ENCODE data around the gene MCEMP1. TPM values are rescaled to one million over a fixed set of nuclear protein-coding genes. Genes with fewer than 3 reads are reported as not detected.
A peak's percentile ranks its signal among the peaks of the same experiment; 100 is the strongest.

The MCEMP1 gene
- total and polyA plus RNA-seq, 2 of the 13 experiments (the other 11 are each of a cell fraction or from before 2014, with no cell fraction given): not detected

DNA sequence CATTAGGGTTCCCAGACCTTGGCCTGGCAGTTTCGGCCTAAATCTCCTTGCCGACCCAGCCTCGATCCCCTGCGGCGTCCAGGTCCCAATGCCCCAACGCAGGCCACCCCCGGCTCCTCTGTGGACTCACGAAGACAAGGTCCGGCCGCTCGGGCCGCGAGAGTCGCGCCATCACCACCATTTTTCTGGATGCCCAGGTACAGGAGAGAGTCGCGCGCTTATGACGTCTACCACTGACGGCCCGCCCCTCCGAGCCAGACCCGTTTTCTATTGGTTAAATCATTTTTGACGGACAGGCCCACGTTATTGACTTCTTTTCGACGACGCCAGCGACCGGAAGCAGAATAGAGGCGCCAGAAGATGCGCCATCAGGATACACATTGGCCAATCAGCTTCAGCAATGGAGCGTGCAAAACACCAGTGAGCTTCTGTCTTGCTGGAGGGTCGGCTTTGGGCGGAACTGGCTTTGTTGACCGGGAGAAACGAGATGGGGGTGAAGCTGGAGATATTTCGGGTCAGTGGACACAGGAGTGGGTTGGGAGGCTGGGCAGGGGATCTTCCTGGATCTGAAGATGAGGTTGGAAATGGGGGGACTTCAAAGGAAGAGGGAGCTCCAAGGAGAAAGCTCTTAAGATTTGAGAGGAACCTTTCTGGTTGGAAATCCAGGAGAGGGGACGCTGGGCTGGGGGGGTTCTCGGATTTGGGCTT lies 47.4 kb upstream of the MCEMP1 start, which contains the start of the genes PET100 and XAB2 (continued):
- TF ChIP-seq, protein P1, sequence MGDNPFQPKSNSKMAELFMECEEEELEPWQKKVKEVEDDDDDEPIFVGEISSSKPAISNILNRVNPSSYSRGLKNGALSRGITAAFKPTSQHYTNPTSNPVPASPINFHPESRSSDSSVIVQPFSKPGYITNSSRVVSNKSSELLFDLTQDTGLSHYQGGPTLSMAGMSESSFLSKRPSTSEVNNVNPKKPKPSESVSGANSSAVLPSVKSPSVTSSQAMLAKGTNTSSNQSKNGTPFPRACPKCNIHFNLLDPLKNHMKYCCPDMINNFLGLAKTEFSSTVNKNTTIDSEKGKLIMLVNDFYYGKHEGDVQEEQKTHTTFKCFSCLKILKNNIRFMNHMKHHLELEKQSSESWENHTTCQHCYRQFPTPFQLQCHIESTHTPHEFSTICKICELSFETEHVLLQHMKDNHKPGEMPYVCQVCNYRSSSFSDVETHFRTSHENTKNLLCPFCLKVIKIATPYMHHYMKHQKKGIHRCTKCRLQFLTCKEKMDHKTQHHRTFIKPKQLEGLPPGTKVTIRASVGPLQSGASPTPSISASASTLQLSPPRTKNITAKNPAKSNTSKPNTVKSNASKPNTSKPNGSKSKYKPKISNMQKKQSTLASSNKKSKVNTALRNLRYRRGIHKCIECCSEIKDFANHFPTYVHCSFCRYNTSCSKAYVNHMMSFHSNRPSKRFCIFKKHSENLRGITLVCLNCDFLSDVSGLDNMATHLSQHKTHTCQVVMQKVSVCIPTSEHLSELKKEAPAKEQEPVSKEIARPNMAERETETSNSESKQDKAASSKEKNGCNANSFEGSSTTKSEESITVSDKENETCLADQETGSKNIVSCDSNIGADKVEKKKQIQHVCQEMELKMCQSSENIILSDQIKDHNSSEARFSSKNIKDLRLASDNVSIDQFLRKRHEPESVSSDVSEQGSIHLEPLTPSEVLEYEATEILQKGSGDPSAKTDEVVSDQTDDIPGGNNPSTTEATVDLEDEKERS (CRISPR knock-in tag; IDR thresholded peaks at IDR 0.05): 0 out of 2 replicates have a peak, but pooled peaks have one; percentile 46
- TF ChIP-seq YEATS4 (CRISPR knock-in tag; IDR thresholded peaks at IDR 0.05; ENCODE audit: borderline replicate concordance) (peak; percentile 72), SMARCE1 (IDR thresholded peaks at IDR 0.05; ENCODE audit: borderline replicate concordance) (no peak), FOXP1 (IDR thresholded peaks at IDR 0.05) (peak; percentile 33; the same call in 1 of the 2 replicates), FOXP1 (CRISPR knock-in tag; IDR thresholded peaks at IDR 0.05) (no peak), MEF2D (CRISPR knock-in tag; IDR thresholded peaks at IDR 0.05) (0 out of 2 replicates have a peak, but pooled peaks have one; percentile 75), BRCA1 (CRISPR knock-in tag; IDR thresholded peaks at IDR 0.05) (0 out of 2 replicates have a peak, but pooled peaks have one; percentile 41), ZNF207 (IDR thresholded peaks at IDR 0.05; ENCODE audit: borderline replicate concordance) (no peak), MIER3 (CRISPR knock-in tag; IDR thresholded peaks at IDR 0.05; ENCODE audit: borderline replicate concordance) (no peak), MIXL1 (CRISPR knock-in tag; IDR thresholded peaks at IDR 0.05) (no peak), STAG1 (CRISPR knock-in tag; IDR thresholded peaks at IDR 0.05) (no peak), SALL2 (CRISPR knock-in tag; IDR thresholded peaks at IDR 0.05) (peak; percentile 79; the same call in 1 of the 2 replicates), SRY (CRISPR knock-in tag; IDR thresholded peaks at IDR 0.05) (no peak), MTF2 (CRISPR knock-in tag; IDR thresholded peaks at IDR 0.05; ENCODE audit: borderline replicate concordance) (no peak), SNAI1 (CRISPR knock-in tag; IDR thresholded peaks at IDR 0.05; ENCODE audit: borderline replicate concordance) (no peak), RORA (CRISPR knock-in tag; IDR thresholded peaks at IDR 0.05) (no peak), TBX2 (CRISPR knock-in tag; IDR thresholded peaks at IDR 0.05; ENCODE audit: borderline replicate concordance) (peak; percentile 59), ZNF674 (CRISPR knock-in tag; IDR thresholded peaks at IDR 0.05; ENCODE audit: low read depth) (no peak), ZFP90 (CRISPR knock-in tag; IDR thresholded peaks at IDR 0.05; ENCODE audit: borderline replicate concordance) (peak; percentile 70; the same call in 1 of the 2 replicates), ZNF235 (CRISPR knock-in tag; IDR thresholded peaks at IDR 0.05; ENCODE audit: borderline replicate concordance) (no peak), ATF7 (IDR thresholded peaks at IDR 0.05) (no peak), ATF7 (CRISPR knock-in tag; IDR thresholded peaks at IDR 0.05) (no peak), CHD4 (IDR thresholded peaks at IDR 0.05; ENCODE audit: borderline replicate concordance, low read length) (no peak), ARNT (IDR thresholded peaks at IDR 0.05) (no peak), JUN (CRISPR knock-in tag; IDR thresholded peaks at IDR 0.05) (no peak), ATF1 (CRISPR knock-in tag; IDR thresholded peaks at IDR 0.05) (peak; percentile 100)
- TF ChIP-seq, protein P2, sequence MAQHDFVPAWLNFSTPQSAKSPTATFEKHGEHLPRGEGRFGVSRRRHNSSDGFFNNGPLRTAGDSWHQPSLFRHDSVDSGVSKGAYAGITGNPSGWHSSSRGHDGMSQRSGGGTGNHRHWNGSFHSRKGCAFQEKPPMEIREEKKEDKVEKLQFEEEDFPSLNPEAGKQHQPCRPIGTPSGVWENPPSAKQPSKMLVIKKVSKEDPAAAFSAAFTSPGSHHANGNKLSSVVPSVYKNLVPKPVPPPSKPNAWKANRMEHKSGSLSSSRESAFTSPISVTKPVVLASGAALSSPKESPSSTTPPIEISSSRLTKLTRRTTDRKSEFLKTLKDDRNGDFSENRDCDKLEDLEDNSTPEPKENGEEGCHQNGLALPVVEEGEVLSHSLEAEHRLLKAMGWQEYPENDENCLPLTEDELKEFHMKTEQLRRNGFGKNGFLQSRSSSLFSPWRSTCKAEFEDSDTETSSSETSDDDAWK (CRISPR knock-in tag; IDR thresholded peaks at IDR 0.05): no peak
- TF ChIP-seq, protein P3, sequence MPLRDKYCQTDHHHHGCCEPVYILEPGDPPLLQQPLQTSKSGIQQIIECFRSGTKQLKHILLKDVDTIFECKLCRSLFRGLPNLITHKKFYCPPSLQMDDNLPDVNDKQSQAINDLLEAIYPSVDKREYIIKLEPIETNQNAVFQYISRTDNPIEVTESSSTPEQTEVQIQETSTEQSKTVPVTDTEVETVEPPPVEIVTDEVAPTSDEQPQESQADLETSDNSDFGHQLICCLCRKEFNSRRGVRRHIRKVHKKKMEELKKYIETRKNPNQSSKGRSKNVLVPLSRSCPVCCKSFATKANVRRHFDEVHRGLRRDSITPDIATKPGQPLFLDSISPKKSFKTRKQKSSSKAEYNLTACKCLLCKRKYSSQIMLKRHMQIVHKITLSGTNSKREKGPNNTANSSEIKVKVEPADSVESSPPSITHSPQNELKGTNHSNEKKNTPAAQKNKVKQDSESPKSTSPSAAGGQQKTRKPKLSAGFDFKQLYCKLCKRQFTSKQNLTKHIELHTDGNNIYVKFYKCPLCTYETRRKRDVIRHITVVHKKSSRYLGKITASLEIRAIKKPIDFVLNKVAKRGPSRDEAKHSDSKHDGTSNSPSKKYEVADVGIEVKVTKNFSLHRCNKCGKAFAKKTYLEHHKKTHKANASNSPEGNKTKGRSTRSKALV (CRISPR knock-in tag; IDR thresholded peaks at IDR 0.05): peak; percentile 19; the same call in 1 of the 2 replicates

All from HepG2 (cell line).